Measurements from ENCODE around the gene TNFRSF4.

Gene TNFRSF4

GRCh38 chr1:1204998-1205768 lies 8.8 kb downstream of the TNFRSF4 start:
- no peak for DNase-seq (ENCODE audit: extremely low spot score)
- no peak for TF ChIP-seq NFRKB (IDR thresholded peaks at IDR 0.05)
- no peak for TF ChIP-seq FOXM1 (IDR thresholded peaks at IDR 0.05; ENCODE audit: borderline replicate concordance)
- TF ChIP-seq HDGF (IDR thresholded peaks at IDR 0.05; ENCODE audit: borderline replicate concordance) = no peak
- POLR2A ChIA-PET = interaction anchor here (1.6 kb wide), 1 partner anchor 26 kb away, joined by 5 read pairs; no protein-coding TSS in a partner anchor
- CTCF ChIA-PET = no interaction called here

GRCh38 chr1:1204425-1204920 lies 9.5 kb downstream of the TNFRSF4 start:
- POLR2A ChIA-PET = interaction anchor here (1.6 kb wide), 1 partner anchor 27 kb away, joined by 5 read pairs; no protein-coding TSS in a partner anchor
- TF ChIP-seq NFRKB (IDR thresholded peaks at IDR 0.05) (no peak), LEF1 (IDR thresholded peaks at IDR 0.05; ENCODE audit: borderline replicate concordance) (no peak), FOXA1 (IDR thresholded peaks at IDR 0.05) (no peak), PKNOX1 (IDR thresholded peaks at IDR 0.05) (no peak), HDGF (IDR thresholded peaks at IDR 0.05; ENCODE audit: borderline replicate concordance) (no peak), ARNT (IDR thresholded peaks at IDR 0.05) (no peak), BHLHE40 (IDR thresholded peaks at IDR 0.05; ENCODE audit: borderline replicate concordance) (no peak), ZNF384 (IDR thresholded peaks at IDR 0.05) (no peak), FOXM1 (IDR thresholded peaks at IDR 0.05; ENCODE audit: borderline replicate concordance) (no peak), TARDBP (IDR thresholded peaks at IDR 0.05) (no peak), ELF4 (IDR thresholded peaks at IDR 0.05) (no peak), SUZ12 (IDR thresholded peaks at IDR 0.05) (no peak), SP1 (IDR thresholded peaks at IDR 0.05) (no peak), L3MBTL2 (conservative IDR thresholded peaks at IDR 0.05) (no peak), FOXK2 (IDR thresholded peaks at IDR 0.05) (no peak)
- CTCF ChIA-PET = no interaction called here
- DNase-seq (ENCODE audit: extremely low spot score) = no peak

- DNase-seq (ENCODE audit: extremely low spot score) = no peak
- CTCF ChIA-PET = no interaction called here
- TF ChIP-seq NFRKB (IDR thresholded peaks at IDR 0.05) = no peak
- no peak for TF ChIP-seq ARNT (IDR thresholded peaks at IDR 0.05)
- no peak for TF ChIP-seq FOXK2 (IDR thresholded peaks at IDR 0.05)
- no peak for TF ChIP-seq SUZ12 (IDR thresholded peaks at IDR 0.05)
- TF ChIP-seq CTBP1 (IDR thresholded peaks at IDR 0.05; ENCODE audit: borderline replicate concordance) = no peak
- TF ChIP-seq L3MBTL2 (conservative IDR thresholded peaks at IDR 0.05) = no peak
- TF ChIP-seq HDGF (IDR thresholded peaks at IDR 0.05; ENCODE audit: borderline replicate concordance) = no peak
- no peak for TF ChIP-seq ELF4 (IDR thresholded peaks at IDR 0.05)
- TF ChIP-seq LEF1 (IDR thresholded peaks at IDR 0.05; ENCODE audit: borderline replicate concordance) = no peak
- no peak for TF ChIP-seq BHLHE40 (IDR thresholded peaks at IDR 0.05; ENCODE audit: borderline replicate concordance)
- TF ChIP-seq FOXM1 (IDR thresholded peaks at IDR 0.05; ENCODE audit: borderline replicate concordance) = no peak
- no peak for TF ChIP-seq PKNOX1 (IDR thresholded peaks at IDR 0.05)
- no peak for TF ChIP-seq SP1 (IDR thresholded peaks at IDR 0.05)
- TF ChIP-seq ZNF384 (IDR thresholded peaks at IDR 0.05) = no peak
- TF ChIP-seq TARDBP (IDR thresholded peaks at IDR 0.05) = no peak
- TF ChIP-seq FOXA1 (IDR thresholded peaks at IDR 0.05) = no peak
- POLR2A ChIA-PET = interaction anchor here (1.6 kb wide), 1 partner anchor 27 kb away, joined by 5 read pairs; no protein-coding TSS in a partner anchor
Observed at GRCh38 chr1:1203561-1204424, 10.2 kb downstream of the TNFRSF4 start.

- no peak for TF ChIP-seq FOXM1 (IDR thresholded peaks at IDR 0.05; ENCODE audit: borderline replicate concordance)
- no peak for TF ChIP-seq CTBP1 (IDR thresholded peaks at IDR 0.05; ENCODE audit: borderline replicate concordance)
- no peak for TF ChIP-seq BHLHE40 (IDR thresholded peaks at IDR 0.05; ENCODE audit: borderline replicate concordance)
- TF ChIP-seq NFRKB (IDR thresholded peaks at IDR 0.05) = no peak
- no peak for TF ChIP-seq FOXA1 (IDR thresholded peaks at IDR 0.05)
- TF ChIP-seq SUZ12 (IDR thresholded peaks at IDR 0.05) = no peak
- no peak for TF ChIP-seq ELF4 (IDR thresholded peaks at IDR 0.05)
- no peak for TF ChIP-seq HDGF (IDR thresholded peaks at IDR 0.05; ENCODE audit: borderline replicate concordance)
- no peak for TF ChIP-seq SP1 (IDR thresholded peaks at IDR 0.05)
- TF ChIP-seq TARDBP (IDR thresholded peaks at IDR 0.05) = no peak
- TF ChIP-seq LEF1 (IDR thresholded peaks at IDR 0.05; ENCODE audit: borderline replicate concordance) = no peak
- TF ChIP-seq ARNT (IDR thresholded peaks at IDR 0.05) = no peak
- TF ChIP-seq PKNOX1 (IDR thresholded peaks at IDR 0.05) = no peak
- TF ChIP-seq ZNF384 (IDR thresholded peaks at IDR 0.05) = no peak
- TF ChIP-seq L3MBTL2 (conservative IDR thresholded peaks at IDR 0.05) = no peak
- TF ChIP-seq FOXK2 (IDR thresholded peaks at IDR 0.05) = no peak
- DNase-seq (ENCODE audit: extremely low spot score) = no peak
- ChIA-PET CTCF (no interaction called here), POLR2A (no interaction called here)
Observed at GRCh38 chr1:1202831-1203560, 11.0 kb downstream of the TNFRSF4 start.
